Measurements from ENCODE around the gene KLHL3. TPM values are rescaled to one million over a fixed set of nuclear protein-coding genes. Genes with fewer than 3 reads are reported as not detected.

Gene KLHL3
- total RNA-seq, 1 donor from 2014 or later = 28.6 TPM

DNA sequence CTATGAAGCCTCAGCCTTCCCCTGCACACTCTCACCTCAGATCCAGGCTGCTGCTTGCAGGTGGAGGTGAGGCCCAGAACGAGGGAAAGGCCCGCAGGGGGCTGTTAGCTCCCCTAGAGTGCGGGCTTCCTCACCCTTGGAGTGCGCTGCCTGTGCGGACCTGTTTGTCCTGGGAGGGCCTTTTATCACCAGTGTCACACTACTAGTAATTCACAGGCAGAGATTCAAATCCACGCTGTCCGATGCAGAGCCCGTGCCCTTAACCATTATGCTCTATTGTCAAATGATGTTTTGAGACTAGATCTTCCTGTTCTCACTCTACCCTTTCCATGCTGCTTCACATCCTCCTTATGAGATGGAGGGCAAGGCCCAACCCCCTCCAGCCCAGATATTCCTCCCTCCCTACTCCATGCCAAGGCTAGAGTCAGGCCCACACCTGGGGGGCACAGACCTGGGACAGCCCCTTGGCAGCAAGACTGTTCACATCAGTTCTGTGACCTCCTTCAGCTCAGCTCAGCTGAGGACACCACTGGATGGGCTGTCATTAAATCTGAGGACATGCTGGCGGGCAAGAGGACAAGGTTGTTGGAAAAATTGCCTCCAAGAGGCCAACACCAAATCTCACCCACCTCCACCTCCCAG is 124.0 kb downstream of the KLHL3 start:
- DNase-seq (ENCODE audit: low read depth in 2 of 2) = no peak

DNA sequence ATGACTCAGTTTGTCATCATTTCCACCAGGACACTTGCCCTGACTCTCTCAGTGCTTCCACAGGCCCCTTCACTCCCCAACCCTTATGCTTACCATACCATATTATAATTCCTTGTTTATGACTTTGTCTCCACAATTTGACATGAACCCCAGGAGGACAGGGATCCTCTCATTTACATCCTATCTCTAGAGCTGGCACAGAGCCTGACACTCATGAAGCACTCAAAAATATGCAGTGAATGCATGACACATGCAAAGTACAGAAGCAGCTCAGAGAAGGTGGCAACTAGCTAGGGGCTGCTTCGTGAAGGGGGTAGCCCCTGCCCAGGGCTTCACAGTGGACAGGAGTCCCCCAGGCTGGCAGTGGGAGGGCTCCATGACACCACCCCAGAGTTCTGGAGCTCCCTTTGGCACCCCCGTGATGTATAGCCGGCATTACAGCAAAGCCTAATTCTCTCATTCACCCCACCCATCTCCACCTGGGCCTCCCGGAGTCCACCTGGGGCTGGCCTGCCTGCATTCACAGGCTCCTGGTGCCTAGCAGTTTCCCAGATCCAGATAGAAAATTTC is 124.8 kb downstream of the KLHL3 start:
- no peak for DNase-seq (ENCODE audit: low read depth in 2 of 2)

DNA sequence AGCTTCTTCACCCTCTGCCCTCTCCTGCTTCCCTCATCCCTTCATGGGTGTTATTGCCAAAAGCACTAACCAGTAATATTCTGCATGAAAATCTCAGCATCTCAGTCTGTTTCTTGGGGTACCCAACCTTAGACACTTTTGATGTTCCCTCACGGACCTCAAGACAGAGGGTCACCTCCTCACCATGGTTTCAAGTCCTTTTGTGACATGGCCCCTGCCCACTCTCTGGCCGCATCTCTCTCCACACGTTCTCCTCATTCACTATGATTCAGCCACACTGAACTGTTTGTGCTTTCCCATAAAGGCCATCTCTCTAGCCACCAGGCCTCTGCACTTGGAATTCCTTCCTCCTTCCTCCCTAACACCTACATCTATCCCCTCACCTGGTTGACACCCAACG is 125.3 kb downstream of the KLHL3 start:
- DNase-seq (ENCODE audit: low read depth in 2 of 2) = no peak

DNA sequence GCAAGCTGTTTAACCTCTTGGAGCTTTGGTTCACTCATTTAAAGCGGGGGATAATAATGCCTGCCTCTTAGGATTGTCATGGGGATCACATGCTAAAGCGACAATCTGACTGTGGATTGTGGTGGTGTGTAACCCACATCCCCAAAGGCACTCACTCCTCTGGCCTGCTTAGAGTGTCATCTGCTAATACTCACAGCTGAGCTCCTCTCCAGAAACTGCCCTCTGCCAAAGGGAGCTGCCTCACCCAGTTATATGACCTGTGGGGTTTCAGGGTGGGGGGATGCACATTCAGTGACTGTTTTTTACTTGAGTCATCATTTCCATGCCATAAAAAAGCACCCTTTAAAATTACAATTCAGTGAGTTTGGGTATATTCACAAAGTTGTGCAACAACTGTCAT is 126.8 kb downstream of the KLHL3 start:
- DNase-seq (ENCODE audit: low read depth in 2 of 2) = no peak

DNA sequence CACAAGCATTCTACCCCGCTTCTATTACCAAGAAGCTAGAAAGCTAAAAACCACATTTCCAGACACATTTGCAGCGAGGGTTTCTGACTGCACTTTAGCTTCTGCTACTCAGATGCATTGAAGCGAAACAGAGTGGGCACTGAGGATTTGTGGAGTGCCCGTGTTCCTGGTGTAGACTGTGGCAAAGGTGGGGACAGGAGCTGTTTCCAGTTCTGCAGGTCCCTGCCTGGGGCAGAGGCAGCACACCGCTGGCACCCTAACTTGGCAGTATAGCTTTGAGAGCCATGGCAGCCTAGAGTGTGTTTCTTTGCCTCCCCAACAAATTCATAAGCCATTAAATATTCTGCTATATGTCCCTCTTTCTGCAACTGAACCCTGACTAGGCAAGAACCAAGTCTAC is 128.1 kb downstream of the KLHL3 start:
- no peak for DNase-seq (ENCODE audit: low read depth in 2 of 2)

DNA sequence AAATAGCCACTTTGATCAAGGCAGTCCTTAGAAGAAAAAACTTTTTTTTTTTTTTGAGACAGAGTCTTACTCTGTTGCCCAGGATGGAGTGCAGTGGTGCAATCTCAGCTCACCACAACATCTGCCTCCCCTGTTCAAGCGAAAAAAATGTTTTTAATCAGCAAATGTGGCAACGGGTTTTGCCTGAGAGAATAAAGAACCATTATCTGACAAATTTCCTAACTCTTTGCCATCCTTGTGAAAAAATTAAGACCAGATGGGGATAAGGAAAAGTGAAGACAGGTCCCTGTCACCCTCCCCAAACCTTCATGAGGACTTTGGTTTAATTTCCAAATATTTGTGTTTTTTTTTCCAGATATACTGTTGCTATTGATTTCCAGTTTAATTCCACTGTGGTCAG is 129.5 kb downstream of the KLHL3 start:
- no peak for DNase-seq (ENCODE audit: low read depth in 2 of 2)

DNA sequence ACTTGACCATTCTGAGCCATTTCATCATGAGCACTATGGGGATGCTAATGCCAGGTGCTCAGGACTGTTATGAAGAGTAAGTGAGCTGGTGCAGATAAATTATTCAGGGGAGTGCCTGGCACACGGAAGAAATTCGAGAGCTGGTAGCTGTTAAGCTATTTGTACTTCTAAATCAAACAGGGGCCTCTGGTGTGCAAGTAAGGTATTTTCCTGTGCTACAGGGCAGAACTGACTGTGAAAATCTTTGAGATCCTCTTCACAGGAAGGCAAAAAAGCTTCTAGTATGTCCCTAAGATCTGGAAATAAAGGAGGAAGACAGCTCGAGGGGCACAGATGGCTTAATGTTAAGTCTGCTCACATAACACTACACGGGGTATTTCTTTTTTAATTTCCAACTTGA is 130.5 kb downstream of the KLHL3 start:
- no peak for DNase-seq (ENCODE audit: low read depth in 2 of 2)

DNA sequence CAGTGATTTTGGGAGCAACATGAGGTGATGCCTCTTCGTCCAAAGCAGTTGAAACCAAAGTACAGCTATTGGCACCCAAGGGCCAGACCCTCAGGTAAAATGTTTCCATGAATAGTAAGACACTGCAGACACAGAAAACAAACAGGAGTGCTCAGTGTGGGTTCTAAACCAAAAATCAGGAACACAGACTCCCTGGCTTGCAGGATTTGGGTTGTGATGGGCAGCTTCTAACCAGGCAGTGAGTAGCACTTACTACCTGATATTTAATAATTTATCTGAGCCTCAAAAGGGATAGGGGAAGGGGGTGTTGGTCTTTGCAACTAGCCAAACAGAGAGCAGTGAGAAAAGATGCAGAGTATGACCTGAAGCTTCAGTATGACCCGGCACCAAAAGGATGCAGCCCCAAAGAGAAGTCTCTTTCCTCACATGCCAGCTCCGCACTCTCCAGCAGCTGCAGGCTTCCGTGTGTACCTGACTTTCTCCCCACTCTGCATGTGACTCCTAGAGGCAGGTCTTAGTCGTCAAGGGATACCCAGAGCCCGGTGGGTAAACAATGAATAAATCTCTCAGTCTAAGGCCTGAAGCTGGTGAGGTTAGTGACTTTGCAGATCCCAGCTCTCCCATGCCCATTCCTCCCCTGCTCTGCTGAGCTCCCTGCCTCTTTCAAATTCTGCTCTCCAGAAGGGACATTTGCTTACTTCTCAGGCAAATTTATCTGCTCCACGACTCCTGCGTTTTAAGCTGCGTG is 131.4 kb downstream of the KLHL3 start:
- no peak for DNase-seq (ENCODE audit: low read depth in 2 of 2)

DNA sequence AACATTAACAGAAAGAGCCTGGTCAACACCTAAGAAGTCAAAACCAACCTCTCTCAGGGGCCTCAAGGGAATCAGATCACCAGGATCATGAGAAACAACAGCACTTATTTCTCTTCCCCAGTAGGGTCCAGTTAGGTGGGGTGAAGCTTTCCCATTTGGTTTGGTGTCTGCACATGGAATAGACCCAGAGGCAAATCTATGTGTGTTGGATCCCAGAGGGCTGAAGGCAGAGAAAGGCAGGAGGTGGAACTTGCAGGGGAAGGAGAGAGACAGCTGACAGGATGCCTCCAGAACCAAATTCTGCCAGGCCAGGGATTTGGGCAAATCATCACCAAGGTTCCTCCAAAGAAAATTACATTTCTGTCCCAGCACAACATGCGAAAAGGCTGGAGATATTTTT is 132.0 kb downstream of the KLHL3 start:
- DNase-seq (ENCODE audit: low read depth in 2 of 2) = no peak

DNA sequence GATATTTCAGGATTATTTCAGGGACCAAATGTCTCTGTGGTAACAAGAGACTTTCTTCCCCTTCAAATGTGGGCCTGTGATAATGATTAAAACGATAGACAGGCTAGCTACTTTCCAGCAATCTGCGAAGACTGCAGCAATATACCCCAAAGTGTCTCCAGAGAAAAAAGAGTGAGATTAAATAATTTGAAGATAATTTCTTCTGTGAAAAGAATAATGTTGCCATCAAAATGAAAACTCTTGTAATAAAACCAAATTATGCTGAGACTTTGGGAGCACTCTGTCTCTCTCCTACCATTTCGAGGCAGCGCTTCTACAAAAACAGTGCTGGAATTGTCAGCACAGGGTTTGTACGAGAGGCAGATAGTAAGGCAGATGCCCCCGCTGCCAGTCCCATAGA is 132.5 kb downstream of the KLHL3 start:
- no peak for DNase-seq (ENCODE audit: low read depth in 2 of 2)

DNA sequence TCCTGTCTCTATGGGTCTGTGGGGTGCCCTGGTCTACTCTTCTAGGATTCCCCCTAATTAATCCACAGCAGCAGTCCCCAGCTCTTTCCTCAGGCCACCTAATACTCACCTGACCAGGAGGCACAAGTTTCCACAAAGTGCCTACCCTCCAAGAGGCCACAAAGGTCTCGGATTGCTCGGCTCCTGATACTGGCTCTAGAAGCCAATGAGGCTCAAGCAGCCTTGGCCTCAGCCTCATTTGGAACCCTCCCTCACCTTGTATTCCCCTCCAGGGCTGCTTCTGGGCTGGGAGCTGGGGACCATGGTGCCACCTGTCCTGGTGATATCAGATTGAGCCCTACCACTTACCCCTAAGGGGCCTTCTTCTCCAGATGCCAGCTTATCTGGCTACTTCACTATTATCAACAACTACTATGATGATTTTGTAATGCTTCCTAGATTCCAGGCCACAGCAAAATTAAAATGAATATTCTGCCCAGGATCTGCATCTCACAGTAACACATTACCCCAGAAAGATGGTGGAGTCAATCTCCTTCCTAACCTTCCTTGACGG is 133.1 kb downstream of the KLHL3 start:
- DNase-seq (ENCODE audit: low read depth in 2 of 2) = no peak

DNA sequence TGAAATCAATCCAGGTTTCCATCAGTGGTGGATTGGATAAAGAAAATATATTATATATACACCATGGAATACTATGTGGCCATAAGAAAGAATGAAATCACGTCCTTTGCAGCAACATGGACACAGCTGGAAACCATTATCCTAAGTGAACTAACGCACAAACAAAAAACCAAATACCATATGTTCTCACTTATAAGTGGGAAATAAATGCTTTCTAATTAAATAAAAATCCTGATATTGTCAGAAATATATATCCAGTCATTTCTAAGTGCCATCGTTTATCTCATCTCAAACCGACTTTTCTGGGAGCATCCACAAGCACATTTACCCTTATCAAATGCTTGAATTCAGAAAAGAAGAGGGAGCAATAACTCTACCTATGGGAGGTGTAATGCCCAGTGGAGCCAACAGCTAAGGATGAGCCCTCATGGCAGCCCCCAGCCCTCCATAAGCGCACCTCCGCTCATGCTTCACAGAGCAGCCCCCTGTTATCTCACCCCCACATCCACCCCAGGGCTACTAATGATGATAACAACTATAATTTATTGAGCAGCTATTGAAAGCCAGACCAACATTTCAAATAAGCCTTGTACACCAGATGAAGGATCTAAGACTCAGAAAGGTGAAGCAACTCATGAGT is 135.0 kb downstream of the KLHL3 start:
- DNase-seq (ENCODE audit: low read depth in 2 of 2) = no peak

DNA sequence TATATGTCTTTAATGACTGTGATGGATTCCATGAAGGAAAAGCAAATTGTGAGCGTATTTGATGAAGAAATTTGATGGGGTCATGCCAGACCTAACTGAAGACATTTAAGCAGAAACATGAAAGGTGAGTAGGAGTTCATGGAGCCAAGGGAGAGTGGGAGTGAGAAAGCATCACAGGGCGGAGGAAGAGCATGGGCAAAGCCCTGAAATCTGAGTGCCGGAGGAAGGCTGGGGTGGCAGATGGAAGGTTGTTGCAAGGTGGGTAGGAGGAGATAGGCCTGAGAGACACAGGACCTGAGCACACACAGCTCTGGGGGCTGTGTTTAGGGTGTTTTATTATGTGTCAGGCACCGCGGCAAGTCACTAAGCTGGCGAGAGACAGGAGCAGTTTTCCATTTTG is 136.4 kb downstream of the KLHL3 start:
- no peak for DNase-seq (ENCODE audit: low read depth in 2 of 2)

DNA sequence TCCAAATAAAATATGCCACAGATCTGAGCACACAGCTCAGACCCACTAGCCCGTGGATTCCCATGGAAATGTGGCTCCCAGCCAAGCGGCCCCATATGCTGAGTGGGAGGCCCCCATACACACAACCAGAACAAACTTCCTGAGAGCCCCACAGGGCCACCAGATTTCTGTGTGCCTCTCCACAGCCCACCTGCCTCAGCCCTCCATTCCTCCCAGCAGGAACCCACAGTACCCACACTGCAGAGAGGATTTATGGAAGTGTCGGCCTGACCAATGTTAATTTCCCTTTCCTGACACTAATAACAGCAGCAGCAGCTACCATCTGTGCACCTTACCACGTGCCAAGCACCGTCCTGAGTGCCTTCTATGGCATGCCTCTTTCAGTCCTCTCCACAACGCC is 137.5 kb downstream of the KLHL3 start:
- DNase-seq (ENCODE audit: low read depth in 2 of 2) = no peak

DNA sequence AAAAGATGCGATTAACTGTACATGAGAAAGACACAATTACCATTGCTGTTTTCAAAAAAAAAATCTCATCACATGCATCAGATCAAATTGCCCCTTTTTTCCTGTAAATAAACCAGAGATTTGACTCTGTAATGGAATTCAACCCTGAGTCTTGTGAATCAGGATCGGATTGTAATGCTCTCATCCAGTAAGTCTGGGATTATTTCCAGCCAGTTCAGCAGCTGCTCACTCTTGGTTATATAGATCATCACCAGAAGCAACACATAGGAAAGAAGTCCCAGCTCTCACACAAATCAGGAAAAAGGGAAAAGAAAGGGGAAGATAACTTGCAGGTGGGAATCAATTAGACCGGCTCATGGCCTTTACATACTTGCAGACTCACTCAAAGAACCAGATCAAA is 138.9 kb downstream of the KLHL3 start:
- no peak for DNase-seq (ENCODE audit: low read depth in 2 of 2)

DNA sequence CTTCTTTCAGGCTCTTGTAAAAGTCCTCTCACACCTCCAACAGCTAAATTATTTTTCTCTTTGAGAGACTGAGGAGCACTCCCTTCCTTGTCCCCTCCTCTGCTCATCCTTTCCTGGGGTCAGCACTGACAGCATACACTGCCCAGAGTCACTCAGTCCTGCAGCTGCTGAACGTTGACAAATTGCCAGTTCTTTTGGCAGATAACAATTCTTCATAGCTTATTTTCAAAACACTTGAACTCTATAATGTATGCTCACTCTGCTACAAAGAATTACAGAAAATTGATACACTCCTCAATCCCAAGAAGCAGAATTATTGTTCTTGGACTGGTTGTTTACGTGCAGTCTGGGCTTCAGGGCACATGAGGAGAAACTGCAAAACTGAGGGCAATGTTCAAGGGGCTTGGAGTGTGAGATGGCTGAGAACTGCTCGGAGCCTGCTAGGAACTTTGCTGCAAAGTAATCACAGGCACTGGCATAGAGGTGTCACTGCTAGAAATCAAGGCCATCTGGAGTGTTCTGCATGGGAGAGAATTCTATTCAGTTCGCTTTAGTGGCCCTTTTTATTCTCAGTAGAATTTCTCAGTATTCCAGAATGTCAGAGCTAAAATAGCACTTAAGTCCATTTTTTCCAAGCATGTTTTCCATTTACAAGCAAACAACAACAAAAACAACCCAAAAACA is 140.4 kb downstream of the KLHL3 start:
- DNase-seq (ENCODE audit: low read depth in 2 of 2) = no peak

DNA sequence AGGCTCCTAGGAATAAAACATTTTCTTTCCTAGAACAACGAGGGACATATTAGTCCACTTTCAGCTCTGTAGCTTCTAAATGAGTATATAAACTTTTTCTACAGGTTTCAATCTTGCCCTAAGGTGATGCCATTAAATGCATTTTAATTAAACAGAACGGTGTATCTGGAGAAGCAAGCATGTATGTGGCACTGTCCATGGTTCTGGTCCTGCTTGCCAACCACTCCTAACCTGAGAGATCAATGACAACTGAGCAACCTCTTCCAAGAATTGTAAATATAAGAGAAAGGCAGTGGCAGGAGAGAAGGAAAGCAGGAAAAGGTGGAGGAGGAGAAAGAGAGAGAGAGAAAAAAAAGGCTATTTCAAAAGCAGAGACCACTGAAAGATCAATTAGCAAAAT is 141.2 kb downstream of the KLHL3 start:
- peak; percentile 20 to 33 for DNase-seq (ENCODE audit: low read depth in 2 of 2)

DNA sequence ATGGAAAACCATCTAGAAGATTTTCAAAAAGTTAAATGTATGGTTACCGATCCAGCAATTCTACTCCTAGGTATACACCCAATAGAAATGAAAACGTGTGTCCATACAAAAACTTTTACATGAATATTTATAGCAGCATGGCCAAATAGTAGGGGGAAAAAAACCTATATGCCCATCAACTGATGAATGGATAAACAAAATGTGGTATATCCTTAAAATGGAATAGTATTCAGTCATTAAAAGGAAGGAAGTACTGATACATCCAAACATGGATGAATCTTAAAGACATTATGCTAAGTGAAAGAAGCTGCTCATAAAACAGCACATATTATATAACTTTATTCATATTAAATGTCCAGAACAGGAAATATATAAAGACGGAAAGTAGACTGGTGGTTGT is 143.6 kb downstream of the KLHL3 start:
- no peak for DNase-seq (ENCODE audit: low read depth in 2 of 2)

DNA sequence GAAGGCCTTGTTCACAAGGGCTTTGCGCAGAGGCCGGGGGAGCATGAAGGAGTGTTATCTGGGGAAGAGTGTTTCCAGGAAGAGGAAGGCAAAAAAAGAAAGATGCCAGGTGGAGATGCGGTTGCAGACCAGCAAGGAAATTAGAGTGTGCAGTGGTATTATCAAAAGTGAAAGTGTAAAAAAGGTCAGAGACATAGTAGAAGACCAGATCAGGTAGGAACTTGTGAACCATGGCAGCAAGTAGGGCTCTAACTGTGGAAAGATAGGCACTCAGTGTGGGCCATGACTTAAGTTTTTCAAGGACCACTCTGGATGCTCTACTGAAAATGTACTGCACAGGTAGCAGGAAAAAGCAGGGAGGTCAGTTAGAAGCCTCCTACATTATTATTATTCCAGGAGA is 146.7 kb downstream of the KLHL3 start:
- no peak for DNase-seq (ENCODE audit: low read depth in 2 of 2)

DNA sequence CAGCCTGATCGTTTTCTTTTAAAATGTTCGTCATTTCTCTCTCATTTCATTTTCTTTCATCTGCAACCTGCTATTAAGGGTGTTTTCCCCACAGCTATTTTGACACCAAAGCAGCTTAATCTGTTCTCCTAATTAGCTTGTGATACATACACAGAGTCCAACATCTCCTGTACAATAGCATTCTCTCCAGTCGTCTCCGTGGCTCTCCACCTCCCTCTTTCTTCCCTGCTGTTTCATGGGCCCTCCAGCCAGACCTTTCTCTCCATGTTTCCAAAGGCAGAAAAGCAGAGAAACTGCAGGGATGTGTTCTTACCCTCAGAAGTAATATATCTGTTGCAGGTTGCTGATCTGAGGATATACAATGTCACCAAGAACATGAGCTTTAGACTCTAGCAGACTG is 148.0 kb downstream of the KLHL3 start:
- no peak for DNase-seq (ENCODE audit: low read depth in 2 of 2)

DNA sequence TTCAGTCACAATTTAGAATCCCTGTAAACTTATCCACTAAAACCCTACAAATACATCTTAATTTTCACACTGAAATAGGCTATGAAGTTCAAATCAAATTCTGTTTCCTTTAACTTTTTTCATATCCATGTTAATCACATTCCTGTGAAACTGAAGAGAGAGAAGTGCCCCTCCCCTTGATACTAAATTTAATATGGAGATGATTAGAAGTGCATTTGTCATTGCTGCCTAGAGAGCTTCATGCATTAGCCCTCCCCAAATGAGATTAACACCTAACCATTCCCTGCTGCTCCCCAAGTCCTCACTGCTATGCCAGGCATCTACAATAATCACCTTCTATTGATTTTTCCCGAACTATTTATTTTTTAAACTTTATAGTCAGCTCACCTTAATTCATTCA is 151.6 kb downstream of the KLHL3 start:
- DNase-seq (ENCODE audit: low read depth in 2 of 2) = no peak

DNA sequence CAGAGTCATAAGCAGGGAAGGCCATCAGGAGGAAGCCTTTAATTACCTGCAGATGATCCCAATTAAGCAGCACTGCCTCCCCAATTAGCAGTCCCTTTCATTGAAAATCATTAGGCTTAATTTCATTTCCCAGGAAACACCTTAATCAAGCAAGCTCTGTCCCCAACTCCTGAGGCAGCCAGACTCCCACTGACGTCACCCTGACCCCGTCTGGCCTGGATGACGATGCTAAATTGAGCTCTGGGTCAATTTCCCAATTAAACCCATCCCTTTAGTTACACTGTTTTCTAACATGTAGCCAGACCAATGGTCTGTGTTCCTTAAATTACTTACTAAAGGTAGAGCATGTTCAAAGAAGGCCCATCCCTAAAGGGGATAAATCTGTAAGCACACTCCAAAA is 152.8 kb downstream of the KLHL3 start:
- no peak for DNase-seq (ENCODE audit: low read depth in 2 of 2)

All from lung microvascular endothelial cell (primary cell).